Pancreas (tissue), 10 donors: Measurements from ENCODE around the gene HNRNPH2. TPM values are rescaled to one million over a fixed set of nuclear protein-coding genes. Genes with fewer than 3 reads are reported as not detected.
A peak's percentile ranks its signal among the peaks of the same experiment; 100 is the strongest.

Experiments used
- ATAC-seq, 4 donors: fragments of 200-7000 bp; cut with Tn5 transposase; one replicate each; pipeline versions ENCODE4 v1.8.0 to v1.9.1; 2020; ENCODE audit warnings: mild to moderate bottlenecking in 4 of 4, moderate library complexity in 4 of 4
- DNase-seq, 6 donors: peaks; one replicate each; pipeline ENCODE4 v3.0.0-alpha.2; 2020
- FAIRE-seq: peaks from 2 replicates; lab custom pipeline; 2012; peaks lifted over from hg19 to GRCh38; lab: Jason Lieb, UNC
- H3K27ac ChIP-seq, 4 donors: fragments of 200-600 bp; sonication (generic); 1 replicate in 3 of 4; 2 replicates in 1 of 4; pipeline versions ENCODE4 v1.5.0 to v1.8.0; 2020
- H3K27me3 ChIP-seq, 4 donors: fragments of 200-600 bp; one replicate each; pipeline ENCODE4 v1.8.0; 2021
- H3K36me3 ChIP-seq, 3 donors: fragments of 200-600 bp; sonication (generic) in 1 of 3; one replicate each; pipeline versions ENCODE4 v1.5.0 to v1.8.0; 2020 to 2021
- H3K4me1 ChIP-seq, 3 donors: fragments of 200-600 bp; one replicate each; pipeline ENCODE4 v1.8.0; 2021
- H3K4me3 ChIP-seq, 4 donors: fragments of 200-600 bp; sonication (generic) in 2 of 4; one replicate each; pipeline versions ENCODE4 v1.5.0 to v1.8.0; 2020 to 2021
- H3K9me3 ChIP-seq, 4 donors: fragments of 200-600 bp; one replicate each; pipeline ENCODE4 v1.8.0; 2021
- CTCF ChIP-seq, 4 donors: fragments of 200-600 bp; sonication (generic) in 3 of 4; IDR thresholded peaks; one replicate each; pipeline versions ENCODE4 v1.5.0 to v1.8.0; 2021; ENCODE audit warnings: antibody characterized with exemption in 4 of 4
- WGBS, 2 donors: extraction: QIAGEN DNeasy Blood & Tissue Kit; methylation state at CpG; one replicate each; pipeline ENCODE4 v1.1.7; 2013; 5-methylcytosine and 5-hydroxymethylcytosine counted together
- intact Hi-C, 3 donors: fragments of 100-400 bp; cut with DNase I; formaldehyde crosslinking; loops; one replicate each; pipeline versions ENCODE4 v1.11.1 to v1.14.2; 2022
- polyA plus RNA-seq, 2 donors: library from polyadenylated mRNA; stranded (reverse); fragments of 200-250 nt; gene quantifications; one replicate each; pipeline ENCODE4 v1.2.3, GENCODE V29; 2013
- total RNA-seq, 6 donors: library from RNA; stranded (reverse); fragmentation: NEBNext Ultra II Directional in 4 of 6; extraction: Animal tissue kit (Norgen Biotek cat#: 25700) in 4 of 6; gene quantifications; one replicate each; pipeline versions ENCODE4 v1.2.1 to v1.2.4, GENCODE V29; 2021 to 2023
- donor health status: healthy with polysubstance abuse.
- donor health status: DM: no; HTN: no; CAD: no; lungs with moderate emphysema.
- donor health status: DM: no; HTN: no; CAD: no.
- donor health status: control.
- donor health status: control.
- donor health status: Bipolar disorder and iron deficiency.
- donor health status: DM: yes; HTN: yes; CAD: no.
- donor health status: DM: no; HTN: no; CAD: no.
- donor health status: DM: no; HTN: no; CAD: no.
- donor health status: DM: yes; HTN: yes; CAD: no.

Gene HNRNPH2
- total and polyA plus RNA-seq, 8 donors = 15.0 to 42.5 (median 23.3) TPM

DNA sequence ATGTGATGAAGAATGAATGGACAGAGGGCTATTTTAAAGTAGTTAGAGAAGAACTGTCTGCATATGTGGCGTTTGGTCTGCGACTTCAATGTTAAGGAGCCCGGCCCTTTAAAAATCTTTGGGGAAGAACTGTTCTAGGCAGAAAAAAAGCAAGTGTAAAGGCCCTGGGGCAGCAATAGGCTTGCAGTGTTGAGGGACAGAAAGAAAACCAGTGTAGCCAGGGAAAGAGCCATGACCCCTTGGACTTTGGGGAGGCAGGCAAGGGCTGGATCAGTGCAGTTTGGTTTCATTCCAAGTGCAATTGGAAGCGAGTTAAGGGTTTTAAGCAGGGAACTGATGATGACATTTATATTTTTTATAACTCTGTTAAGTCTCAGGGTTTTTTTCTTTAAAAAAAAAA, 8.2 kb upstream of the HNRNPH2 start:
- 72 to 93% methylated on average over 4 of the region's 4 CpGs for WGBS, 2 donors
- Histone ChIP-seq H3K9me3 (no peaks in the 10 kb centered on the region), H3K27me3 (peaks cover 0 to 4% (median 0%) of the 10 kb centered on the region in 4 donors), H3K36me3 (no peaks in the 10 kb centered on the region), H3K4me3 (no peak overlapping the region), H3K27ac (no peak overlapping the region), H3K4me1 (no peaks in the 10 kb centered on the region)
- no peak for DNase-seq
- ATAC-seq = no peak
- FAIRE-seq = no peak
- TF ChIP-seq CTCF (IDR thresholded peaks at IDR 0.05) = no peak
- intact Hi-C loops = no loop called here

DNA sequence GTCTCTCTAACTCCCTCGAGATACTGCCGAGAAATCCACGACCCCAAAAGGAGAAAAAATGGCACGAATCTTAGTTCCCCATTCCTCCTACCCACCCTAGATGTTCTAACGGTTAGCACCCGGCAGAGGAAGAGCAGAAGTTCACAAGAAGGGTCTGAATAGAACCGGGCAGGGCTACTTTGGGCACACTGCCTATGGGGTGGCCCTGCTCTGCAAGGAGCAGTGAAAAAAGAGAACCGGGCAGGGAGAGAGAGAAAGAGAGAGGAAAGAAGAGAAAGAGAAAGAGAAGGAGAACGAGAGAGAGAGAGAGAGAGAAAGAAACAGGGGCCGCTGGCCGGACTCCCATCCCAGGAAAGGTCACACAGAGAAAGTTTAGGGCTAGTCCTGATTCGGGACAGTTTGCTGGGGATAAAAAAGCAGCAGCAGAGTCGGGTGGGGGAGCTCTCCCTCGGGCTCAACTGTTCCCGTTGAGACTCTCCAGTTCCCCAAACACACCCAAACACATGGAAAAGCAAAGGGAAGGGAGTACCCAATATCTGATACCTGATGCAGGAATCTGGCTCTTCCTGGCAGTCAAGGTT, 765 bp upstream of the HNRNPH2 start:
- intact Hi-C loops = no loop called here
- Histone ChIP-seq H3K4me3 (peak overlapping the region; percentile 15 to 56 (median 28)), H3K27me3 (no peaks in the 10 kb centered on the region), H3K27ac (peak overlapping the region; percentile 56 to 94 (median 80)), H3K36me3 (no peaks in the 10 kb centered on the region), H3K9me3 (no peaks in the 10 kb centered on the region), H3K4me1 (no peaks in the 10 kb centered on the region)
- FAIRE-seq (no peak), DNase-seq (no peak), ATAC-seq (peak in 1 of 4 donors; percentile 8)
- WGBS, 2 donors = 0 to 22% methylated on average over 15 of the region's 15 CpGs
- no peak for TF ChIP-seq CTCF (IDR thresholded peaks at IDR 0.05)

DNA sequence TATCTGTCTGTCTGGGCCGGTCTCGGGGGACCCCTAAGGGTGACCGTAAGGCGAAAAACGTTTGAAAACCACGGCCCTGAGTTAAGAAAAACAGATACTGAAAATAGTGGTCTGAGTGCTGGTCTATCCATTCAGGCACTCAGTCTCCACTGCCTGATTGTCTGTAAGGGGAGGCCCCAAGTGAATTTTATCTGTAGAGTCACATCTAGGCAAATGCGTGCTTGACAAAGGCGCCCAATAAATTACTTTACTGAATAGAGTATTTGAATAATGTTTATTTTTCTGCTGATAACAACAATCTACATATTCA, 465 bp downstream of the HNRNPH2 start:
- H3K4me1 ChIP-seq = no peaks in the 10 kb centered on the region
- FAIRE-seq (no peak), ATAC-seq (peak; percentile 7 to 44 (median 26)), DNase-seq (no peak)
- WGBS, 2 donors = 0 to 31% methylated on average over 8 of the region's 8 CpGs
- peak overlapping the region; percentile 47 to 94 (median 82) for H3K27ac ChIP-seq
- H3K36me3 ChIP-seq = no peaks in the 10 kb centered on the region
- no peak for TF ChIP-seq CTCF (IDR thresholded peaks at IDR 0.05)
- intact Hi-C loops = no loop called here
- no peaks in the 10 kb centered on the region for H3K27me3 ChIP-seq
- H3K9me3 ChIP-seq = no peaks in the 10 kb centered on the region
- H3K4me3 ChIP-seq = peak overlapping the region; percentile 7 to 56 (median 39)

- H3K4me1 ChIP-seq = no peaks in the 10 kb centered on the region
- peak overlapping the region in 2 of 4 donors; percentile 84 to 94 for H3K27ac ChIP-seq
- no peaks in the 10 kb centered on the region for H3K36me3 ChIP-seq
- FAIRE-seq = no peak
- intact Hi-C loops = no loop called here
- TF ChIP-seq CTCF (IDR thresholded peaks at IDR 0.05) = no peak
- H3K9me3 ChIP-seq = no peaks in the 10 kb centered on the region
- DNase-seq = no peak
- ATAC-seq = no peak
- no peaks in the 10 kb centered on the region for H3K27me3 ChIP-seq
- 1 to 26% methylated on average over 6 of the region's 6 CpGs for WGBS, 2 donors
- H3K4me3 ChIP-seq = peak overlapping the region; percentile 7 to 56 (median 39)
Measured at GRCh38 chrX:101409043-101409442, 1.0 kb downstream of the HNRNPH2 start.

DNA sequence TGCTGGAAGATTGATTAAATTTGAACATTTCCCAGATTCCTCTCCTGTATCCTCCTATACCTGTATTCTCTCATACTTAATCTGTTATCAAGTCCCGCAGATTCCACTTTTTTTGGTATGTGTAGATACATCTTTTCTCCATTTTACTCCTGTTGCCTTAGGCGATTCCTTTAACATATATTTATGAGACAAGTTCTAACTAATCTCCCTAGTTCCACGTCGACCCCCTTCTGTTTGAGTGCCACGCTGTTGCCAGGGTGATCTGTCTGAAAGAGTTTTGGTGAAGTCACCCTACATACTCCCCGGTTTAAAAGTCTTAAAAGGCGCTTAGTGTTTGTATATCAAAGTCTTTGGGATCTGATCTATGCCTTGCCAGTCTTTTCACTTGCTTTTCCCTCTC, 2.4 kb downstream of the HNRNPH2 start:
- 22 to 34% methylated on average over 7 of the region's 7 CpGs for WGBS, 2 donors
- DNase-seq (no peak), FAIRE-seq (no peak), ATAC-seq (no peak)
- H3K9me3 ChIP-seq = no peaks in the 10 kb centered on the region
- no peaks in the 10 kb centered on the region for H3K27me3 ChIP-seq
- no peaks in the 10 kb centered on the region for H3K36me3 ChIP-seq
- TF ChIP-seq CTCF (IDR thresholded peaks at IDR 0.05) = no peak
- intact Hi-C loops = no loop called here
- H3K4me3 ChIP-seq = no peak overlapping the region
- no peaks in the 10 kb centered on the region for H3K4me1 ChIP-seq
- H3K27ac ChIP-seq = no peak overlapping the region
